Gastrocnemius medialis (tissue), 4 donors: ENCODE data around the gene CD19. TPM values are rescaled to one million over a fixed set of nuclear protein-coding genes. Genes with fewer than 3 reads are reported as not detected.

Source experiments
- ATAC-seq, 2 donors: fragments of 150-250 bp; one replicate each; pipeline ENCODE4 v1.9.1; 2016
- DNase-seq, 2 donors: peaks; one replicate each; pipeline ENCODE4 v3.0.0-alpha.2; 2019
- H3K27ac ChIP-seq, 4 donors: fragments of 200-600 bp; sonication (generic); 1 replicate in 1 of 4; 2 replicates in 3 of 4; pipeline ENCODE4 v1.5.1; 2016 to 2018; ENCODE audit warnings: mild to moderate bottlenecking in 2 of 4, moderate library complexity in 1 of 4
- H3K27me3 ChIP-seq, 3 donors: fragments of 200-600 bp; sonication (generic) in 2 of 3; 1 replicate in 1 of 3; 2 replicates in 2 of 3; pipeline versions ENCODE4 v1.5.1 to v1.6.0; 2016 to 2019; ENCODE audit warnings: mild to moderate bottlenecking in 1 of 3, moderate library complexity in 1 of 3
- H3K36me3 ChIP-seq, 2 donors: fragments of 200-600 bp; sonication (generic) in 1 of 2; one replicate each; pipeline ENCODE4 v1.5.1; 2017 to 2018
- H3K4me1 ChIP-seq, 2 donors: fragments of 200-600 bp; sonication (generic) in 1 of 2; one replicate each; pipeline ENCODE4 v1.5.1; 2016 to 2017; ENCODE audit warnings: mild to moderate bottlenecking in 2 of 2
- H3K4me3 ChIP-seq, 4 donors: fragments of 200-600 bp; sonication (generic) in 3 of 4; 1 replicate in 1 of 4; 2 replicates in 3 of 4; pipeline ENCODE4 v1.5.1; 2016 to 2019; ENCODE audit warnings: mild to moderate bottlenecking in 2 of 4
- H3K9me3 ChIP-seq, 3 donors: fragments of 200-600 bp; sonication (generic) in 2 of 3; 1 replicate in 1 of 3; 2 replicates in 2 of 3; pipeline ENCODE4 v1.5.1; 2016 to 2019
- POLR2A ChIP-seq, 2 donors: fragments of 450-650 bp; IDR thresholded peaks; one replicate each; pipeline ENCODE4 v1.6.1; 2017; ENCODE audit warnings: antibody characterized with exemption in 2 of 2, mild to moderate bottlenecking in 2 of 2, moderate library complexity in 2 of 2
- in situ Hi-C, 4 donors: fragments of 200-750 bp; cut with MboI; loops; one replicate each; pipeline versions ENCODE4 v1.15.0 to v1.8.0; 2017; ENCODE audit warnings: low sequenced_read_pairs in 4 of 4
- intact Hi-C: fragments of 100-400 bp; cut with DNase I; formaldehyde crosslinking; loops from one replicate; pipeline ENCODE4 v1.15.1; 2023; ENCODE audit warnings: low total_unique reads
- total RNA-seq, 4 donors: library from RNA; depleted of rRNA; stranded (reverse); fragments of >200 nt; gene quantifications; one replicate each; pipeline versions ENCODE4 v1.1.0 to v1.2.3, GENCODE V29; 2016
- TF ChIP-seq, protein P1 (sequence below), 5 experiments: fragments of 450-650 bp in 3 of 5; fragments of 200-600 bp in 2 of 5; sonication (generic) in 2 of 5; IDR thresholded peaks in 4 of 5; conservative IDR thresholded peaks in 1 of 5; 1 replicate in 4 of 5; 2 replicates in 1 of 5; pipeline ENCODE4 v1.5.1; 2016 to 2019; ENCODE audit warnings: antibody characterized with exemption in 5 of 5, mild to moderate bottlenecking in 3 of 5, moderate library complexity in 3 of 5

Gene CD19
- total RNA-seq, 4 donors from 2014 or later = not detected

DNA sequence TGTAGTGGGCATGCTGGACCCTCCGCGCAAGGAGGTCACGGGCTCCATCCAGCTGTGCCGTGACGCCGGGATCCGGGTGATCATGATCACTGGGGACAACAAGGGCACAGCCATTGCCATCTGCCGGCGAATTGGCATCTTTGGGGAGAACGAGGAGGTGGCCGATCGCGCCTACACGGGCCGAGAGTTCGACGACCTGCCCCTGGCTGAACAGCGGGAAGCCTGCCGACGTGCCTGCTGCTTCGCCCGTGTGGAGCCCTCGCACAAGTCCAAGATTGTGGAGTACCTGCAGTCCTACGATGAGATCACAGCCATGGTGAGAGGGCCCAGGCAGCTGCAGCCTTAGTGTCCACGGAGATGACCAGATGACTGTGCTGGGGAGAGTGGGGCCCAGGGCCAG is 31.2 kb upstream of the CD19 start:
- H3K9me3 ChIP-seq = no peaks in the 10 kb centered on the region
- no peak for TF ChIP-seq POLR2A (IDR thresholded peaks at IDR 0.05)
- TF ChIP-seq, protein P1, sequence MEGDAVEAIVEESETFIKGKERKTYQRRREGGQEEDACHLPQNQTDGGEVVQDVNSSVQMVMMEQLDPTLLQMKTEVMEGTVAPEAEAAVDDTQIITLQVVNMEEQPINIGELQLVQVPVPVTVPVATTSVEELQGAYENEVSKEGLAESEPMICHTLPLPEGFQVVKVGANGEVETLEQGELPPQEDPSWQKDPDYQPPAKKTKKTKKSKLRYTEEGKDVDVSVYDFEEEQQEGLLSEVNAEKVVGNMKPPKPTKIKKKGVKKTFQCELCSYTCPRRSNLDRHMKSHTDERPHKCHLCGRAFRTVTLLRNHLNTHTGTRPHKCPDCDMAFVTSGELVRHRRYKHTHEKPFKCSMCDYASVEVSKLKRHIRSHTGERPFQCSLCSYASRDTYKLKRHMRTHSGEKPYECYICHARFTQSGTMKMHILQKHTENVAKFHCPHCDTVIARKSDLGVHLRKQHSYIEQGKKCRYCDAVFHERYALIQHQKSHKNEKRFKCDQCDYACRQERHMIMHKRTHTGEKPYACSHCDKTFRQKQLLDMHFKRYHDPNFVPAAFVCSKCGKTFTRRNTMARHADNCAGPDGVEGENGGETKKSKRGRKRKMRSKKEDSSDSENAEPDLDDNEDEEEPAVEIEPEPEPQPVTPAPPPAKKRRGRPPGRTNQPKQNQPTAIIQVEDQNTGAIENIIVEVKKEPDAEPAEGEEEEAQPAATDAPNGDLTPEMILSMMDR (IDR thresholded peaks at IDR 0.05 in 4 of 5, conservative IDR thresholded peaks at IDR 0.05 in 1 of 5) = no peak
- intact Hi-C loops = no loop called here
- H3K27me3 ChIP-seq = no peaks in the 10 kb centered on the region
- DNase-seq (no peak), ATAC-seq (no peak)
- peaks cover 0 to 7% of the 10 kb centered on the region in 2 donors for H3K36me3 ChIP-seq
- in situ Hi-C loops = no loop called here
- peak overlapping the region in 3 of 4 donors; percentile 35 to 82 (median 72) for H3K27ac ChIP-seq
- H3K4me3 ChIP-seq = no peak overlapping the region
- no peaks in the 10 kb centered on the region for H3K4me1 ChIP-seq

DNA sequence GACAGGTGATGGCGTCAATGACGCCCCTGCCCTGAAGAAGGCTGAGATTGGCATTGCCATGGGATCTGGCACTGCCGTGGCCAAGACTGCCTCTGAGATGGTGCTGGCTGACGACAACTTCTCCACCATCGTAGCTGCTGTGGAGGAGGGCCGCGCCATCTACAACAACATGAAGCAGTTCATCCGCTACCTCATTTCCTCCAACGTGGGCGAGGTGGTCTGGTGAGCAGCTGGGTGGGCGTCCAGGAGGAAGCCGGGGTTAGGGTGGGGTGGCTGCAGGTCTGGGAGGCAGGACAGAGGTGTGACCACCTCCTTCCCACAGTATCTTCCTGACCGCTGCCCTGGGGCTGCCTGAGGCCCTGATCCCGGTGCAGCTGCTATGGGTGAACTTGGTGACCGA is 29.9 kb upstream of the CD19 start:
- in situ Hi-C loops = no loop called here
- no peak for TF ChIP-seq POLR2A (IDR thresholded peaks at IDR 0.05)
- TF ChIP-seq, protein P1 (IDR thresholded peaks at IDR 0.05 in 4 of 5, conservative IDR thresholded peaks at IDR 0.05 in 1 of 5) = no peak
- Histone ChIP-seq H3K27me3 (no peaks in the 10 kb centered on the region), H3K4me1 (no peaks in the 10 kb centered on the region), H3K27ac (peak overlapping the region in 2 of 4 donors; percentile 72 to 82), H3K9me3 (no peaks in the 10 kb centered on the region), H3K4me3 (no peak overlapping the region), H3K36me3 (peaks cover 0 to 7% of the 10 kb centered on the region in 2 donors)
- intact Hi-C loops = no loop called here
- no peak for ATAC-seq
- no peak for DNase-seq

DNA sequence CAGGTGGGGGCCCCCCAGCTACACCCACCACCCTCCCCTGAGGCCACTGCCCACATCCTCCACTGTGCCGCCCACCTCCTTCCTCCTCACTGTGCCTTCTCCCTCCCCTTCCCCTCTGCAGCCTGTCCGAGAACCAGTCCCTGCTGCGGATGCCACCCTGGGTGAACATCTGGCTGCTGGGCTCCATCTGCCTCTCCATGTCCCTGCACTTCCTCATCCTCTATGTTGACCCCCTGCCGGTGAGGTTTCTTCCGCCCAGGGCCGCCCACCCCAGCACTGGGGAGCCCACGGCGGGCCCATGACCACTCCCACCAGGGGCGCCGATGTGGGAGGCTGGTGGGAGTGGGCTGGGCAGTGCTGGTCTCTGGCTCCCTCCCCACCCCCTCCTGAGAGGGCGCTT is 28.9 kb upstream of the CD19 start:
- Histone ChIP-seq H3K9me3 (no peaks in the 10 kb centered on the region), H3K36me3 (peaks cover 0 to 7% of the 10 kb centered on the region in 2 donors), H3K4me3 (no peak overlapping the region), H3K27ac (peak overlapping the region in 1 of 4 donors; percentile 82), H3K27me3 (no peaks in the 10 kb centered on the region), H3K4me1 (no peaks in the 10 kb centered on the region)
- TF ChIP-seq, protein P1 (IDR thresholded peaks at IDR 0.05 in 4 of 5, conservative IDR thresholded peaks at IDR 0.05 in 1 of 5) = no peak
- TF ChIP-seq POLR2A (IDR thresholded peaks at IDR 0.05) = no peak
- in situ Hi-C loops (no loop called here), intact Hi-C loops (no loop called here)
- no peak for ATAC-seq
- no peak for DNase-seq

DNA sequence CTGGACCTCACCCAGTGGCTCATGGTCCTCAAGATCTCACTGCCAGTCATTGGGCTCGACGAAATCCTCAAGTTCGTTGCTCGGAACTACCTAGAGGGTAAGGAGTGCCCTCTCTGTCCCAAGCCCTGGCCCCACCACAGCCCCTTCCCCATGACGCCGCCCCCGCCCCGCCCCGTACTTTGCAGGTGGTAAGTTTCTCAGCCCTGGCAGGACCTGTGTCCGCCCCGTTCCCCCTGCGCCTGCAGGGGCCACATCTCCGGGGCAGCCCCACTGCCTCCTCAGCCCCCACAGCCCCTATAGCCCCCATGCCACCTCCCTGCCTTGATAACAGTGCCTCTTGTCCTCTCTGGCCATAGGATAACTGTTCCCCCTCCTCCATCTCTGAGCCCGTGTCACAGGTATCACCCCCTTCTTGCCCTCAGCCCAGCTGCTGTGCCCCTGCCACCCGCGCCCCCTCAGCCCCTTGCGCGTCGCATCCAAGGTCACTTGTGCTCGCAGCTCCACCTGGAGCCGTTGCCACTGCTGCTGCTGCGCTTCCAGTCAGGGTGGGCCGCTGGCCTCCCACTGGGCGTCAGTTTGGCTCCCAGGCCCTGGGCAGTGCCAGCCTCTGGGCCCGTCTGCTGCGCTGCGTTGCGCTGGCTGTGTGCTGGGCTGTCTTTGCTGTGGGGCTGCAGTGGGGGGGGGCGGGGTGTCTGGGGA is 28.3 kb upstream of the CD19 start:
- in situ Hi-C loops = no loop called here
- Histone ChIP-seq H3K9me3 (no peaks in the 10 kb centered on the region), H3K4me3 (no peak overlapping the region), H3K36me3 (peaks cover 0 to 13% of the 10 kb centered on the region in 2 donors), H3K27ac (no peak overlapping the region), H3K4me1 (no peaks in the 10 kb centered on the region), H3K27me3 (no peaks in the 10 kb centered on the region)
- intact Hi-C loops = no loop called here
- TF ChIP-seq POLR2A (IDR thresholded peaks at IDR 0.05) = no peak
- TF ChIP-seq, protein P1 (IDR thresholded peaks at IDR 0.05 in 4 of 5, conservative IDR thresholded peaks at IDR 0.05 in 1 of 5) = no peak
- DNase-seq (no peak), ATAC-seq (no peak)
